Ascending aorta (tissue), 2 donors: Measurements from ENCODE around the gene NINL. TPM values are rescaled to one million over a fixed set of nuclear protein-coding genes. Genes with fewer than 3 reads are reported as not detected.
"Not testable (repeated sequence)": the region's sequence is repeated elsewhere in the genome, so short reads cannot be mapped to it uniquely, and the experiment has no call there.

Experiments used
- DNase-seq, 2 donors: peaks; one replicate each; pipeline ENCODE4 v3.0.0-alpha.2; 2019; ENCODE audit warnings: low spot score in 2 of 2
- H3K27ac ChIP-seq, 2 donors: fragments of 200-600 bp; sonication (generic); one replicate each; pipeline ENCODE4 v1.5.1; 2016 to 2017; ENCODE audit warnings: mild to moderate bottlenecking in 1 of 2
- H3K27me3 ChIP-seq: fragments of 200-600 bp; sonication (generic); one replicate; pipeline ENCODE4 v1.5.1; 2017
- H3K36me3 ChIP-seq, 2 donors: fragments of 200-600 bp; sonication (generic); one replicate each; pipeline ENCODE4 v1.5.1; 2016
- H3K4me1 ChIP-seq, 2 donors: fragments of 200-600 bp; sonication (generic); one replicate each; pipeline ENCODE4 v1.5.1; 2016 to 2017; ENCODE audit warnings: mild to moderate bottlenecking in 1 of 2
- H3K4me3 ChIP-seq, 2 donors: fragments of 200-600 bp; sonication (generic); one replicate each; pipeline ENCODE4 v1.5.1; 2016 to 2017; ENCODE audit warnings: mild to moderate bottlenecking in 1 of 2
- H3K9me3 ChIP-seq, 2 donors: fragments of 200-600 bp; sonication (generic); one replicate each; pipeline ENCODE4 v1.5.1; 2016
- CTCF ChIP-seq, 3 experiments: fragments of 200-600 bp in 2 of 3; fragments of 450-650 bp in 1 of 3; sonication (generic) in 2 of 3; IDR thresholded peaks; one replicate each; pipeline ENCODE4 v1.5.1; 2016 to 2019; ENCODE audit warnings: antibody characterized with exemption in 3 of 3, mild to moderate bottlenecking in 1 of 3, moderate library complexity in 1 of 3
- intact Hi-C: fragments of 100-400 bp; cut with DNase I; formaldehyde crosslinking; loops from one replicate; pipeline ENCODE4 v1.15.1; 2023
- total RNA-seq: library from RNA; depleted of rRNA; stranded (reverse); fragments of >200 nt; gene quantifications from one replicate; pipeline ENCODE4 v1.1.0, GENCODE V29; 2016

NINL gene
- total RNA-seq, 1 donor from 2014 or later, result 18.0 TPM

DNA sequence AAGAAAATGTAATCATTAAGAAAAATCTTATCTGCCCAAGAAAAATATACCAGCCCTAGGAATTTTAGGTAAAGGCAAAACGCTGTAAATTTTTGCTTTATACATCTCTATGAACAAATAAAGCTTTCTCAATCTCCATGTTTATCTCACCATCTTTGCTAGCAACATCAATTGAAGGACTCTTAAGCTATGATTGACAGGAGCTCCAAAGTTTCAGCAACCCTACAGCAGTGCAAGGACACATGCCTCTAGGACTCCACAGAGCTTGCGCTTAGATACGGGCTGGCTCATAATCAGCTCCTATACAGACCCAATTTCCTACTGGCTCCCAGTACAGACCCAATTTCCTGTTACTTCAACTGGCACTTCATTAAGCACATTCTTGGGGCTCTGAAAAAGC, 34.2 kb upstream of the NINL start:
- TF ChIP-seq CTCF (IDR thresholded peaks at IDR 0.05), result no peak
- Histone ChIP-seq H3K4me3 (no peak overlapping the region), H3K9me3 (no peaks in the 10 kb centered on the region), H3K36me3 (peaks cover 0 to 8% of the 10 kb centered on the region in 2 donors), H3K27ac (no peak overlapping the region), H3K27me3 (no peaks in the 10 kb centered on the region), H3K4me1 (peaks cover 0 to 6% of the 10 kb centered on the region in 2 donors)
- intact Hi-C loops, result no loop called here
- DNase-seq, result no peak

DNA sequence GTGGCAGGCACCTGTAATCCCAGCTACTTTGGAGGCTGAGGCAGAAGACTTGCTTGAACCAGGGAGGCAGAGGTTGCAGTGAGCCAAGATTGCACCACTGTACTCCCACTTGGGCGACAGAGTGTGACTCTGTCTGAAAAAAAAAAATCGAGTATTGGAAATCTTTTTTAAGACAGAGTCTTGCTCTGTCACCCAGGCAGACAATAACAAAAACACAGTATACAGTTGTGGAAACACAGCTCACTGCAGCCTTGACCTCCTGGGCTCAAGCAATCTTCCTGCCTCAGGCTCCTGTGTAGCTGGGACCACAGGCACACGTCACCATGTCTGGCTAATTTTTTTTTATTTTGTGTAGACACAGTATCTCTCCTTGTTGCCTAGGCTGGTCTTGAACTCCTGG, 23.4 kb upstream of the NINL start:
- Histone ChIP-seq H3K9me3 (no peaks in the 10 kb centered on the region), H3K36me3 (peaks cover 3 to 8% of the 10 kb centered on the region in 2 donors), H3K27ac (no peak overlapping the region), H3K4me3 (no peak overlapping the region), H3K4me1 (no peaks in the 10 kb centered on the region), H3K27me3 (no peaks in the 10 kb centered on the region)
- TF ChIP-seq CTCF (IDR thresholded peaks at IDR 0.05), result no peak
- DNase-seq, result no peak
- intact Hi-C loops, result no loop called here

- no peak for TF ChIP-seq CTCF (IDR thresholded peaks at IDR 0.05)
- no peak for DNase-seq
- no peaks in the 10 kb centered on the region for H3K9me3 ChIP-seq
- intact Hi-C loops, result no loop called here
- H3K27ac ChIP-seq, result no peak overlapping the region
- H3K36me3 ChIP-seq, result no peaks in the 10 kb centered on the region
- H3K4me3 ChIP-seq, result no peak overlapping the region
- no peaks in the 10 kb centered on the region for H3K4me1 ChIP-seq
- no peaks in the 10 kb centered on the region for H3K27me3 ChIP-seq
These were observed 20.9 kb upstream of the NINL start for GRCh38 chr20:25606094-25606695.

DNA sequence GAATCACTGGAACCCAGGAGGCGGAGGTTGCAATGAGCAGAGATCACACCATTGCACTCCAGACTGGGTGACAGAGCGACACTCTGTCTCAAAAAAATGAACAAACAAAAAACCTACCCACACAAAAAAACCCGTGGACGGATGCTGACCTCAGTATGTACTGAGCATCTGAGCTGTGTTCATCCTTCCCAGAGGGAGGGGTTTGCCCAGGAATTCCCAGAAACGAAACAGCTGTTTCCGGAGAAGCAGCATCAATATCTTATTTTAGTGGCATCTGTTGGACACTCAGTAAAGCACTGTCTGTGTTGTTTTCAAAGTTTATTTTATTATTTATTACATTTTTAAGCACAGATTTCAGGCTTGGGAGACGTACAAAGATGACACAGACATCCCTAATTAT, 19.8 kb upstream of the NINL start:
- no peak overlapping the region for H3K27ac ChIP-seq
- no peaks in the 10 kb centered on the region for H3K27me3 ChIP-seq
- TF ChIP-seq CTCF (IDR thresholded peaks at IDR 0.05), result no peak
- no peaks in the 10 kb centered on the region for H3K4me1 ChIP-seq
- no peak overlapping the region for H3K4me3 ChIP-seq
- intact Hi-C loops, result no loop called here
- H3K36me3 ChIP-seq, result no peaks in the 10 kb centered on the region
- H3K9me3 ChIP-seq, result no peaks in the 10 kb centered on the region
- DNase-seq, result no peak

DNA sequence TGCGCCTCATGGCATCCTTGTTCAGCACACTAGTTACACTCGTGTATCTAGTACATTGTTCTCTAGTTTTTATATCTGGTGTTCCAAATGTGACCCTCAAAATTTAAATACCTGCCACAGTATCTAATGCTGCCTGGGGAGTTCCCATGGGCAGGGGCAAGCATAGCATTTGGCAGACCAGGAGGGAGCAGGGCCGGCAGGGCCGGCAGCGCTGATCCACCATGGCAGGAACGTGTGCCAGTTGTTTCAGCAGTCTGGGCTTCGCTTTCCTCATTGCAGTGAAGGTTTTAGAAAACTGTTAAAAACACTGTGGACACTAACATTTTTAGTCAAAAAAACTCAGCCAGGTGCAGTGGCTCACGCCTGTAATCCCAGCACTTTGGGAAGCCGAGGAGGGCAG, 19.3 kb upstream of the NINL start:
- no peak for DNase-seq
- intact Hi-C loops, result no loop called here
- Histone ChIP-seq H3K27me3 (no peaks in the 10 kb centered on the region), H3K4me3 (no peak overlapping the region), H3K9me3 (no peaks in the 10 kb centered on the region), H3K36me3 (no peaks in the 10 kb centered on the region), H3K4me1 (no peaks in the 10 kb centered on the region), H3K27ac (no peak overlapping the region)
- no peak for TF ChIP-seq CTCF (IDR thresholded peaks at IDR 0.05)

GRCh38 chr20:25602914-25603309, 17.6 kb upstream of the NINL start:
- H3K27me3 ChIP-seq, intact Hi-C loops, H3K27ac ChIP-seq, H3K4me3 ChIP-seq, H3K36me3 ChIP-seq, H3K9me3 ChIP-seq, DNase-seq, H3K4me1 ChIP-seq: not testable (repeated sequence)

DNA sequence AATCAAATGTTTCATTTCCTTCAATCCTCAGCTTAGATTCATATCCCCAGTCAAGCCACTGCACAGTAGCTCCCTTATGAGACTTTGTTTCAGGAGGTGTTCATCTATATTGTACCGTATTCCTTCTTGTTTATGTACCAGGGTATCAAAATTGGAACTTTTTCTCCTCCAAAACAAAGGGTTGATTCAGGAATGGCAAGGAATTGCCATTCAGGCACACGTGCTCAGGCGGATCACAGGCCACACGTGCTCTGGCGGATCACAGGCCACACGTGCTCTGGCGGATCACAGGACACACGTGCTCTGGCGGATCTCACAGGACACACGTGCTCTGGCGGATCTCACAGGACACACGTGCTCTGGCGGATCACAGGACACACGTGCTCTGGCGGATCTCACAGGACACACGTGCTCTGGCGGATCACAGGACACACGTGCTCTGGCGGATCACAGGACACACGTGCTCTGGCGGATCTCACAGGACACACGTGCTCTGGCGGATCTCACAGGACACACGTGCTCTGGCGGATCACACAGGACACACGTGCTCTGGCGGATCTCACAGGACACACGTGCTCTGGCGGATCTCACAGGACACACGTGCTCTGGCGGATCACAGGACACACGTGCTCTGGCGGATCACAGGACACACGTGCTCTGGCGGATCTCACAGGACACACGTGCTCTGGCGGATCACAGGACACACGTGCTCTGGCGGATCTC, 17.0 kb upstream of the NINL start:
- H3K4me1 ChIP-seq, H3K4me3 ChIP-seq, H3K36me3 ChIP-seq, intact Hi-C loops, DNase-seq, H3K9me3 ChIP-seq, H3K27me3 ChIP-seq, H3K27ac ChIP-seq: not testable (repeated sequence)
